HG02852 (cell line): ENCODE measurements around the gene UBAC2.
A peak's percentile ranks its signal among the peaks of the same experiment; 100 is the strongest.
"Not testable (repeated sequence)": the region's sequence is repeated elsewhere in the genome, so short reads cannot be mapped to it uniquely, and the experiment has no call there.

Experiments
- ATAC-seq: cut with Tn5 transposase; IDR thresholded peaks from one replicate; pipeline ENCODE4 v1.9.1; 2021; ENCODE audit warnings: mild to moderate bottlenecking, moderate library complexity; ENCODE audit not compliant: unreplicated experiment

UBAC2 gene

GRCh38 chr13:99182439-99182838, 18.2 kb upstream of the UBAC2 start:
- no peak for ATAC-seq

GRCh38 chr13:99185606-99186005, 15.0 kb upstream of the UBAC2 start:
- ATAC-seq, result no peak

- no peak for ATAC-seq
Measured at GRCh38 chr13:99190147-99190985, 10.3 kb upstream of the UBAC2 start.

GRCh38 chr13:99191336-99191899, 9.2 kb upstream of the UBAC2 start:
- no peak for ATAC-seq

- no peak for ATAC-seq
Measured at GRCh38 chr13:99191900-99192399, 8.7 kb upstream of the UBAC2 start.

- no peak for ATAC-seq
Measured at GRCh38 chr13:99192480-99192879, 8.2 kb upstream of the UBAC2 start.

GRCh38 chr13:99193152-99193551, 7.5 kb upstream of the UBAC2 start:
- ATAC-seq, result no peak

GRCh38 chr13:99196466-99197116, 4.1 kb upstream of the UBAC2 start:
- no peak for ATAC-seq

GRCh38 chr13:99197117-99197651, 3.5 kb upstream of the UBAC2 start:
- no peak for ATAC-seq

GRCh38 chr13:99199541-99200431, 868 bp upstream of the UBAC2 start:
- ATAC-seq, result peak; percentile 1

GRCh38 chr13:99203601-99204579, 3.2 kb downstream of the UBAC2 start:
- ATAC-seq, result no peak

GRCh38 chr13:99205621-99206220, 5.1 kb downstream of the UBAC2 start:
- ATAC-seq, result no peak

GRCh38 chr13:99206226-99206625, 5.6 kb downstream of the UBAC2 start:
- no peak for ATAC-seq

- no peak for ATAC-seq
Measured at GRCh38 chr13:99206873-99207272, 6.2 kb downstream of the UBAC2 start.

GRCh38 chr13:99207511-99207910, 6.9 kb downstream of the UBAC2 start:
- ATAC-seq, result no peak

GRCh38 chr13:99208185-99208584, 7.5 kb downstream of the UBAC2 start:
- no peak for ATAC-seq

GRCh38 chr13:99208845-99209527, 8.3 kb downstream of the UBAC2 start:
- ATAC-seq, result no peak

GRCh38 chr13:99210627-99211026, 10.0 kb downstream of the UBAC2 start:
- not testable (repeated sequence) for ATAC-seq
